HepG2 (cell line): ENCODE results near the gene MARS1. TPM values are rescaled to one million over a fixed set of nuclear protein-coding genes. Genes with fewer than 3 reads are reported as not detected.

Experiments
- BHLHE40 ChIP-seq: IDR thresholded peaks from 2 replicates; pipeline ENCODE4 v1.6.1; 2011; ENCODE audit warnings: low read length, improper control_type of control experiment
- CAMTA2 ChIP-seq: sonication (generic); formaldehyde crosslinking; IDR thresholded peaks from 2 replicates; pipeline ENCODE4 v1.4.0; 2020; ENCODE audit warnings: mild to moderate bottlenecking, missing genetic modification reagents, borderline replicate concordance
- CENPT ChIP-seq: sonication (generic); formaldehyde crosslinking; IDR thresholded peaks from 2 replicates; pipeline ENCODE4 v1.8.0; 2022; ENCODE audit warnings: low read depth, mild to moderate bottlenecking, moderate library complexity, missing genetic modification reagents
- CHD2 ChIP-seq: IDR thresholded peaks from 2 replicates; pipeline ENCODE4 v1.6.1; 2011; ENCODE audit warnings: low read depth, low read length, improper control_type of control experiment
- KDM6A ChIP-seq: IDR thresholded peaks from 2 replicates; pipeline ENCODE4 v1.6.1; 2016; ENCODE audit warnings: low read depth
- MTA1 ChIP-seq: sonication (generic); formaldehyde crosslinking; IDR thresholded peaks from 2 replicates; pipeline ENCODE4 v1.4.0; 2020; ENCODE audit warnings: missing genetic modification reagents, mild to moderate bottlenecking, borderline replicate concordance
- NFYB ChIP-seq: sonication (generic); formaldehyde crosslinking; IDR thresholded peaks from 2 replicates; pipeline ENCODE4 v1.4.0; 2020; ENCODE audit warnings: missing genetic modification reagents
- PHF8 ChIP-seq: sonication (generic); formaldehyde crosslinking; IDR thresholded peaks from 2 replicates; pipeline ENCODE4 v1.5.0; 2020; ENCODE audit warnings: missing genetic modification reagents
- PRMT3 ChIP-seq: sonication (generic); formaldehyde crosslinking; IDR thresholded peaks from 2 replicates; pipeline ENCODE4 v1.8.1; 2022; ENCODE audit warnings: low read depth, mild to moderate bottlenecking, moderate library complexity, missing genetic modification reagents, borderline replicate concordance
- RAD21 ChIP-seq: fragments of 450-650 bp; formaldehyde crosslinking; IDR thresholded peaks from 2 replicates; pipeline ENCODE4 v1.5.0; 2020; ENCODE audit warnings: mild to moderate bottlenecking
- SAP130 ChIP-seq: IDR thresholded peaks from 2 replicates; pipeline ENCODE4 v1.6.1; 2016; ENCODE audit warnings: low read depth
- YY1 ChIP-seq: IDR thresholded peaks from 2 replicates; pipeline ENCODE4 v1.6.1; 2011; ENCODE audit warnings: low read length, low read depth, moderate library complexity, mild to moderate bottlenecking; ENCODE audit not compliant: insufficient read depth, insufficient replicate concordance
- ZBTB8A ChIP-seq: sonication (generic); formaldehyde crosslinking; IDR thresholded peaks from 2 replicates; pipeline ENCODE4 v1.4.0; 2020; ENCODE audit warnings: mild to moderate bottlenecking, low read depth, missing genetic modification reagents, borderline replicate concordance
- ZNF121 ChIP-seq: sonication (generic); formaldehyde crosslinking; IDR thresholded peaks from 2 replicates; pipeline ENCODE4 v1.5.0; 2020; ENCODE audit warnings: mild to moderate bottlenecking, missing genetic modification reagents
- ZNF350 ChIP-seq: sonication (generic); formaldehyde crosslinking; IDR thresholded peaks from 2 replicates; pipeline ENCODE4 v1.4.0; 2020; ENCODE audit warnings: mild to moderate bottlenecking, low read depth, missing genetic modification reagents, borderline replicate concordance
- ZNF496 ChIP-seq: sonication (generic); formaldehyde crosslinking; IDR thresholded peaks from 2 replicates; pipeline ENCODE4 v1.8.1; 2023; ENCODE audit warnings: mild to moderate bottlenecking, moderate library complexity, missing genetic modification reagents; ENCODE audit not compliant: insufficient replicate concordance
- ZNF709 ChIP-seq: sonication (generic); formaldehyde crosslinking; IDR thresholded peaks from 2 replicates; pipeline ENCODE4 v1.5.0; 2020; ENCODE audit warnings: mild to moderate bottlenecking, missing genetic modification reagents
- ZNF749 ChIP-seq: sonication (generic); formaldehyde crosslinking; IDR thresholded peaks from 2 replicates; pipeline ENCODE4 v1.8.0; 2022; ENCODE audit warnings: mild to moderate bottlenecking, missing genetic modification reagents, moderate library complexity, borderline replicate concordance
- polyA plus RNA-seq, 8 experiments: library from polyadenylated mRNA; depleted of rRNA in 3 of 8; stranded (reverse) in 7 of 8; unstranded in 1 of 8; fragments of >200 nt; fragmentation: Illumina TruSeq in 4 of 8; extraction: Trizol in 4 of 8; gene quantifications; 2 replicates each; pipeline versions ENCODE4 v1.2.1 to v1.2.3, GENCODE V29; 2011 to 2016; ENCODE audit warnings: low read depth in 4 of 8, missing spikeins in 1 of 8, mixed read lengths in 1 of 8; ENCODE audit not compliant: insufficient read depth in 1 of 8
- total RNA-seq, 5 experiments: library from RNA; depleted of rRNA; stranded (reverse); fragments of >200 nt; fragmentation: Illumina TruSeq; extraction: Trizol; gene quantifications; 2 replicates each; pipeline ENCODE4 v1.2.3, GENCODE V29; 2016; ENCODE audit warnings: low read depth in 1 of 5
- TF ChIP-seq, protein P1 (sequence below): sonication (generic); formaldehyde crosslinking; IDR thresholded peaks from 2 replicates; pipeline ENCODE4 v1.4.0; 2020; ENCODE audit warnings: missing genetic modification reagents
- TF ChIP-seq, protein P2 (sequence below): sonication (generic); formaldehyde crosslinking; IDR thresholded peaks from 2 replicates; pipeline ENCODE4 v1.5.1; 2020; ENCODE audit warnings: mild to moderate bottlenecking, missing genetic modification reagents, moderate library complexity
- TF ChIP-seq, protein P3 (sequence below): IDR thresholded peaks from 2 replicates; pipeline ENCODE4 v1.6.1; 2016; ENCODE audit warnings: missing compliant biosample characterization, missing genetic modification reagents, borderline replicate concordance

Gene MARS1
- total and polyA plus RNA-seq, 2 of the 13 experiments (the other 11 are each of a cell fraction or from before 2014, with no cell fraction given), result 115 to 181 TPM

DNA sequence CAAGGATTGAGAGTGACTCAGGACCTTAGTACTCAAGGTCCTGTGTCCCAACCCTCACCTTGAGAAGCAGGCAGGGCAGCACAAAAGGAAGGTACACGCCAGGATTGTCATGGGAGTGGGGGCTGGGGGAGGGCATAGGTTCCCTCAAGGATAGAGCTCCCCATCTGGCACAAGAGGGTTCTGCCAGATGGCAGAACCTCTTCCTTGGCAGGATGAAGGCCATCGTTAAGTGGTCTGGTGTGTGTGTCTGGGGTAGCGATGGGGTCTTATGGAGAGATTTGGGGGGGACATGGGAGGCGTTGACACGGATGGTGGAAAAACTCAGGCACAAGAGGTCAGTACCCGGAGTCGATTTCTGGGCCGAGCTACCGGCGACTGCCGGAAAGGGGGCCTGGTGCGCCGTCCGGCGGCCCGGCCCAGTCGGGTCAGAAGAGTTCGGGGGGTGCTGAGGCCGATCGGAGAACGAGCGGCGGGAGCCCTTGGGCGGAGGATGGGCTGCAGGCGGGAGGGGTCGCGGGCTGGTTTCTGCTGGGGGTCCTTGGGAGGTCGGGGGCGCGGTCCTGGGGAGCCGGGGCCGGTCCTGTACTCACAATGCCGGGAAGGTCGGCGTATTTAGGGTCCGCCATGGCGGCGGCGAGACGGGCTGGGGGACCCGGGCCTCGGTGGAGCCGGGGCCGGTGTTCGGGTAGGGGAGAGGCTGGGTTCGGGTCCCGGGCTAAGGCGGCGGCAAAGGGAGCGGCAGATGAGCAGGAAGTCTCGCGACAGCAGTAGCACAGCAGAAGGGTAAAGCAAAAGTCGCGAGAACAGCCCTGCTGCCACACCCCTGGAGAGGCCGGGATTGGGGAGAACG, 58.8 kb downstream of the MARS1 start, which contains the start of gene DCTN2 (continued):
- TF ChIP-seq ZNF709 (CRISPR knock-in tag) (0 out of 2 replicates have a peak, but pooled peaks have one; percentile 35), BHLHE40 (no peak), KDM6A (CRISPR knock-in tag) (no peak), ZNF350 (CRISPR knock-in tag) (0 out of 2 replicates have a peak, but pooled peaks have one; percentile 7), CAMTA2 (CRISPR knock-in tag) (no peak), ZNF121 (CRISPR knock-in tag) (no peak), SAP130 (CRISPR knock-in tag) (peak; percentile 72), YY1 (peak; percentile 60), ZNF749 (CRISPR knock-in tag) (peak; percentile 43; the same call in 1 of the 2 replicates), MTA1 (no peak), CHD2 (peak; percentile 98), CENPT (CRISPR knock-in tag) (no peak), NFYB (peak; percentile 66), PRMT3 (CRISPR knock-in tag) (no peak), RAD21 (peak; percentile 7; the same call in 1 of the 2 replicates), ZNF496 (no peak), PHF8 (peak; percentile 77), ZBTB8A (CRISPR knock-in tag) (0 out of 2 replicates have a peak, but pooled peaks have one; percentile 38)
- TF ChIP-seq, protein P1, sequence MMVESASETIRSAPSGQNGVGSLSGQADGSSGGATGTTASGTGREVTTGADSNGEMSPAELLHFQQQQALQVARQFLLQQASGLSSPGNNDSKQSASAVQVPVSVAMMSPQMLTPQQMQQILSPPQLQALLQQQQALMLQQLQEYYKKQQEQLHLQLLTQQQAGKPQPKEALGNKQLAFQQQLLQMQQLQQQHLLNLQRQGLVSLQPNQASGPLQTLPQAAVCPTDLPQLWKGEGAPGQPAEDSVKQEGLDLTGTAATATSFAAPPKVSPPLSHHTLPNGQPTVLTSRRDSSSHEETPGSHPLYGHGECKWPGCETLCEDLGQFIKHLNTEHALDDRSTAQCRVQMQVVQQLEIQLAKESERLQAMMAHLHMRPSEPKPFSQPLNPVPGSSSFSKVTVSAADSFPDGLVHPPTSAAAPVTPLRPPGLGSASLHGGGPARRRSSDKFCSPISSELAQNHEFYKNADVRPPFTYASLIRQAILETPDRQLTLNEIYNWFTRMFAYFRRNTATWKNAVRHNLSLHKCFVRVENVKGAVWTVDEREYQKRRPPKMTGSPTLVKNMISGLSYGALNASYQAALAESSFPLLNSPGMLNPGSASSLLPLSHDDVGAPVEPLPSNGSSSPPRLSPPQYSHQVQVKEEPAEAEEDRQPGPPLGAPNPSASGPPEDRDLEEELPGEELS (CRISPR knock-in tag), result 0 out of 2 replicates have a peak, but pooled peaks have one; percentile 19
- TF ChIP-seq, protein P2, sequence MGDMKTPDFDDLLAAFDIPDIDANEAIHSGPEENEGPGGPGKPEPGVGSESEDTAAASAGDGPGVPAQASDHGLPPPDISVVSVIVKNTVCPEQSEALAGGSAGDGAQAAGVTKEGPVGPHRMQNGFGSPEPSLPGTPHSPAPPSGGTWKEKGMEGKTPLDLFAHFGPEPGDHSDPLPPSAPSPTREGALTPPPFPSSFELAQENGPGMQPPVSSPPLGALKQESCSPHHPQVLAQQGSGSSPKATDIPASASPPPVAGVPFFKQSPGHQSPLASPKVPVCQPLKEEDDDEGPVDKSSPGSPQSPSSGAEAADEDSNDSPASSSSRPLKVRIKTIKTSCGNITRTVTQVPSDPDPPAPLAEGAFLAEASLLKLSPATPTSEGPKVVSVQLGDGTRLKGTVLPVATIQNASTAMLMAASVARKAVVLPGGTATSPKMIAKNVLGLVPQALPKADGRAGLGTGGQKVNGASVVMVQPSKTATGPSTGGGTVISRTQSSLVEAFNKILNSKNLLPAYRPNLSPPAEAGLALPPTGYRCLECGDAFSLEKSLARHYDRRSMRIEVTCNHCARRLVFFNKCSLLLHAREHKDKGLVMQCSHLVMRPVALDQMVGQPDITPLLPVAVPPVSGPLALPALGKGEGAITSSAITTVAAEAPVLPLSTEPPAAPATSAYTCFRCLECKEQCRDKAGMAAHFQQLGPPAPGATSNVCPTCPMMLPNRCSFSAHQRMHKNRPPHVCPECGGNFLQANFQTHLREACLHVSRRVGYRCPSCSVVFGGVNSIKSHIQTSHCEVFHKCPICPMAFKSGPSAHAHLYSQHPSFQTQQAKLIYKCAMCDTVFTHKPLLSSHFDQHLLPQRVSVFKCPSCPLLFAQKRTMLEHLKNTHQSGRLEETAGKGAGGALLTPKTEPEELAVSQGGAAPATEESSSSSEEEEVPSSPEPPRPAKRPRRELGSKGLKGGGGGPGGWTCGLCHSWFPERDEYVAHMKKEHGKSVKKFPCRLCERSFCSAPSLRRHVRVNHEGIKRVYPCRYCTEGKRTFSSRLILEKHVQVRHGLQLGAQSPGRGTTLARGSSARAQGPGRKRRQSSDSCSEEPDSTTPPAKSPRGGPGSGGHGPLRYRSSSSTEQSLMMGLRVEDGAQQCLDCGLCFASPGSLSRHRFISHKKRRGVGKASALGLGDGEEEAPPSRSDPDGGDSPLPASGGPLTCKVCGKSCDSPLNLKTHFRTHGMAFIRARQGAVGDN (CRISPR knock-in tag), result peak; percentile 72
- TF ChIP-seq, protein P3, sequence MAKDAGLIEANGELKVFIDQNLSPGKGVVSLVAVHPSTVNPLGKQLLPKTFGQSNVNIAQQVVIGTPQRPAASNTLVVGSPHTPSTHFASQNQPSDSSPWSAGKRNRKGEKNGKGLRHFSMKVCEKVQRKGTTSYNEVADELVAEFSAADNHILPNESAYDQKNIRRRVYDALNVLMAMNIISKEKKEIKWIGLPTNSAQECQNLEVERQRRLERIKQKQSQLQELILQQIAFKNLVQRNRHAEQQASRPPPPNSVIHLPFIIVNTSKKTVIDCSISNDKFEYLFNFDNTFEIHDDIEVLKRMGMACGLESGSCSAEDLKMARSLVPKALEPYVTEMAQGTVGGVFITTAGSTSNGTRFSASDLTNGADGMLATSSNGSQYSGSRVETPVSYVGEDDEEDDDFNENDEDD (CRISPR knock-in tag), result peak; percentile 37; the same call in 1 of the 2 replicates
